Activated CD8-positive, alpha-beta memory T cell treated with anti-CD3 and anti-CD28 coated beads, Interleukin-2, amount 10 ng/mL, durations not matched to agents 7 days and 5 days (primary cell): ENCODE data around the gene GAK. TPM values are rescaled to one million over a fixed set of nuclear protein-coding genes. Genes with fewer than 3 reads are reported as not detected.
A peak's percentile ranks its signal among the peaks of the same experiment; 100 is the strongest.

Experiments
- ATAC-seq: fragments of 150-1000 bp; cut with Tn5 transposase; one replicate; pipeline ENCODE4 v1.10.0; 2021; ENCODE audit warnings: moderate library complexity
- CTCF ChIA-PET: fragments of 350-600 bp; sonication (Branson Sonifier 250); formaldehyde crosslinking; loops from one replicate; lab custom pipeline; 2021; ENCODE audit warnings: antibody characterized with exemption; lab: Charles Lee
- DNase-seq: peaks from one replicate; pipeline ENCODE4 v3.0.0-alpha.2; 2020
- H3K27ac Mint-ChIP-seq: one replicate; pipeline ENCODE4 v1.8.0; 2021; ENCODE audit warnings: mild to moderate bottlenecking, mixed read lengths
- H3K27me3 Mint-ChIP-seq: one replicate; pipeline ENCODE4 v1.8.0; 2021; ENCODE audit warnings: mixed read lengths
- H3K36me3 Mint-ChIP-seq: one replicate; pipeline ENCODE4 v1.8.0; 2021; ENCODE audit warnings: mild to moderate bottlenecking, mixed read lengths
- H3K4me1 Mint-ChIP-seq: one replicate; pipeline ENCODE4 v1.8.0; 2021; ENCODE audit warnings: mixed read lengths
- H3K4me3 Mint-ChIP-seq: one replicate; pipeline ENCODE4 v1.8.0; 2021; ENCODE audit warnings: mild to moderate bottlenecking, moderate library complexity, mixed read lengths
- H3K9me3 Mint-ChIP-seq: one replicate; pipeline ENCODE4 v1.8.0; 2022; ENCODE audit warnings: low read depth, mixed read lengths
- total RNA-seq, 2 experiments: library from RNA; stranded (reverse); gene quantifications; one replicate each; pipeline ENCODE4 v1.2.3, GENCODE V29; 2021

The GAK gene
- total RNA-seq, 2 experiments from 2014 or later: 152 to 176 TPM

- Mint-ChIP-seq H3K4me1 (peaks cover 4% of the 10 kb centered on the region), H3K27ac (no peak overlapping the region), H3K36me3 (peaks cover 5% of the 10 kb centered on the region), H3K27me3 (peaks cover 17% of the 10 kb centered on the region), H3K9me3 (no peaks in the 10 kb centered on the region), H3K4me3 (no peak overlapping the region)
- no peak for ATAC-seq
- no peak for DNase-seq
- CTCF ChIA-PET: no interaction called here
Measured at GRCh38 chr4:831483-831805, 100.7 kb downstream of the GAK start.

GRCh38 chr4:830601-831482 lies 101.3 kb downstream of the GAK start:
- peaks cover 17% of the 10 kb centered on the region for H3K27me3 Mint-ChIP-seq
- H3K4me3 Mint-ChIP-seq: no peak overlapping the region
- H3K36me3 Mint-ChIP-seq: peaks cover 3% of the 10 kb centered on the region
- peaks cover 4% of the 10 kb centered on the region for H3K4me1 Mint-ChIP-seq
- ATAC-seq (no peak), DNase-seq (no peak)
- H3K9me3 Mint-ChIP-seq: no peaks in the 10 kb centered on the region
- no peak overlapping the region for H3K27ac Mint-ChIP-seq
- CTCF ChIA-PET: interaction anchor here (0.6 kb wide), 1 partner anchor 80 kb away, joined by 4 read pairs; no protein-coding TSS in a partner anchor

GRCh38 chr4:829761-830600 lies 102.1 kb downstream of the GAK start:
- Mint-ChIP-seq H3K9me3 (no peaks in the 10 kb centered on the region), H3K27me3 (peaks cover 19% of the 10 kb centered on the region), H3K4me3 (no peak overlapping the region), H3K27ac (no peak overlapping the region), H3K36me3 (peaks cover 1% of the 10 kb centered on the region), H3K4me1 (peaks cover 4% of the 10 kb centered on the region)
- CTCF ChIA-PET: interaction anchor here (0.6 kb wide), 1 partner anchor 79 kb away, joined by 4 read pairs; no protein-coding TSS in a partner anchor
- DNase-seq: no peak
- no peak for ATAC-seq

DNA sequence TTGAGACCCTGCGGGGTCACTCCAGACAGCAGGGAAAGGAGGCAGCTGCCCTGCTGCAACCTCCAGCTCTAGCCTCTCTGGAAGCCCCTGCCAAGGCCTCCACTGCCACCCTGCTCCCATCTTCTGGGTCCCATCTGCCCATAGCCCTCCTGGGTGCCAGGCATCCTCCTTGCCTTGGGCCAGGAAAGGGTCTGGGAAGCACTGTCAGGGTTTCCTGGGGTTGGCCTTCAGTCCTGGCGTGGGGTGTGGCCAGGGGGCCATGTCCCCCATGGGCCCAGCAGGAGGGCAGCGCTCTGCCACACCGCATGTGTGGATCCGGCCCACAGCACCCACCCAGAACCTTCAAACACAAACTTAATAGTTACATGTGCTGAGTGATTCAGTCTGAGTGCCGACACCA lies 102.8 kb downstream of the GAK start:
- CTCF ChIA-PET: no interaction called here
- H3K27ac Mint-ChIP-seq: no peak overlapping the region
- DNase-seq (no peak), ATAC-seq (no peak)
- peaks cover 4% of the 10 kb centered on the region for H3K4me1 Mint-ChIP-seq
- H3K4me3 Mint-ChIP-seq: no peak overlapping the region
- peaks cover 25% of the 10 kb centered on the region for H3K27me3 Mint-ChIP-seq
- H3K36me3 Mint-ChIP-seq: peaks cover 1% of the 10 kb centered on the region
- no peaks in the 10 kb centered on the region for H3K9me3 Mint-ChIP-seq

GRCh38 chr4:828641-829271 lies 103.4 kb downstream of the GAK start:
- H3K4me1 Mint-ChIP-seq: peaks cover 4% of the 10 kb centered on the region
- H3K9me3 Mint-ChIP-seq: no peaks in the 10 kb centered on the region
- no peak overlapping the region for H3K4me3 Mint-ChIP-seq
- H3K27ac Mint-ChIP-seq: no peak overlapping the region
- CTCF ChIA-PET: no interaction called here
- DNase-seq: no peak
- H3K27me3 Mint-ChIP-seq: peaks cover 28% of the 10 kb centered on the region
- H3K36me3 Mint-ChIP-seq: peaks cover 1% of the 10 kb centered on the region
- ATAC-seq: no peak

GRCh38 chr4:827209-828081 lies 104.7 kb downstream of the GAK start:
- CTCF ChIA-PET: no interaction called here
- DNase-seq: no peak
- Mint-ChIP-seq H3K9me3 (no peaks in the 10 kb centered on the region), H3K36me3 (peaks cover 1% of the 10 kb centered on the region), H3K27me3 (peaks cover 39% of the 10 kb centered on the region), H3K4me1 (no peaks in the 10 kb centered on the region), H3K27ac (no peak overlapping the region), H3K4me3 (no peak overlapping the region)
- ATAC-seq: no peak

- H3K27ac Mint-ChIP-seq: no peak overlapping the region
- H3K4me3 Mint-ChIP-seq: no peak overlapping the region
- CTCF ChIA-PET: no interaction called here
- DNase-seq (no peak), ATAC-seq (no peak)
- H3K4me1 Mint-ChIP-seq: no peaks in the 10 kb centered on the region
- peaks cover 47% of the 10 kb centered on the region for H3K27me3 Mint-ChIP-seq
- H3K9me3 Mint-ChIP-seq: no peaks in the 10 kb centered on the region
- peaks cover 1% of the 10 kb centered on the region for H3K36me3 Mint-ChIP-seq
Measured at GRCh38 chr4:826508-827208, 105.5 kb downstream of the GAK start.

- no peaks in the 10 kb centered on the region for H3K9me3 Mint-ChIP-seq
- CTCF ChIA-PET: no interaction called here
- H3K27me3 Mint-ChIP-seq: peaks cover 52% of the 10 kb centered on the region
Measured at GRCh38 chr4:825971-826330, 106.2 kb downstream of the GAK start, which contains the start of gene CPLX1. CPLX1 (minus strand) TSS chr4:826129; CDS start chr4:824522, 1,607 bp downstream.

DNA sequence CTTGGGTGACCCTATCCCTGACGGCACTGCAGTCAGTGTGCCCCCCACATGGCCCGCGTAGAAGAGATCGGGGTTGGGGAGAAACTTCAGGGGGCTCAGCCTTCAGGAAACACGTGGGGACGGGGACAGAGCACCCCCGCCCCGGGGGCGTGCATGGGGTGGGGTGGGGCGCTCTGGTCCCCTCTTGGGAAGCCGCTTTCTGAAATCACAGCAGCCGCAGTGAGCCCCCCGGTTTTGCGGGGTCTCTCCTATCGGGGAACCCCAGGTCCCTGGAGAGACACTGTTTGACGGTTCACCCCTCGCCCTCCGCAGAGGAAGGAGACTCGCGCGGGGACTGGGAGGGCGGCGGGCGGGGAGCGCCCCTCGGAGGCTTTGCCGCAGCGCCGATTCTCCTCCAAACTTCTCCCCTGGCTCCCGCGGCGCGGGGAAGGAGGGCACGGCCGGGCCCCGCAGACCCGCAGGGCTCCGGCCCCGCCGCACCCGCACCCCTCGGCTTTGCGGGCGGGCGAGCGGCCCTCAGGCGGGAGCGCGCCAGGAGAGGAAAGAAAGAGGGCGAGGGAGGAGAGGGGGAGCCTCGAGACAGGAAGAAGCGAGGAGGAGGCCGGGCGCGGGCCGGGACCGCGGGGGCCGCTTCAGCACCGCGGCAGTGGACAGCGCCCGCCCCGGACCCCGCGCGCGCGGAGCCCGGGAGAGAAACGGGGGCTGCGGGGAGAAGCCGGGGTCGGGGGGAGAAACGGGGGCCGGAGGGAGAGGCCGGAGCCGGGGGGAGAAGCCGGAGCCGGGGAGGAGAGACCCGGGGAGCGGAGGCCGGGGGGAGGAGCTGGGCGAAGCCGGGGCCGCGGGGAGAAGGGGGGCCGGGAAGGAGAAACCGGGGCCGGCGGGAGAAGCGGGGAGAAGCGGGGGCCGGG lies 106.8 kb downstream of the GAK start:
- no peaks in the 10 kb centered on the region for H3K4me1 Mint-ChIP-seq
- no peak overlapping the region for H3K4me3 Mint-ChIP-seq
- peaks cover 52% of the 10 kb centered on the region for H3K27me3 Mint-ChIP-seq
- no peaks in the 10 kb centered on the region for H3K36me3 Mint-ChIP-seq
- CTCF ChIA-PET: no interaction called here
- H3K9me3 Mint-ChIP-seq: no peaks in the 10 kb centered on the region
- no peak overlapping the region for H3K27ac Mint-ChIP-seq
- ATAC-seq (peak; percentile 66), DNase-seq (no peak)

More at GRCh38 chr4:825971-826330, 106.2 kb downstream of the GAK start, which contains the start of gene CPLX1:
- ATAC-seq (no peak), DNase-seq (no peak)
- Mint-ChIP-seq H3K4me1 (no peaks in the 10 kb centered on the region), H3K36me3 (no peaks in the 10 kb centered on the region), H3K27ac (no peak within 1 kb of the TSS), H3K4me3 (no peak within 1 kb of the TSS)

GRCh38 chr4:824461-825062 lies 107.6 kb downstream of the GAK start:
- CTCF ChIA-PET: no interaction called here
- no peaks in the 10 kb centered on the region for H3K4me1 Mint-ChIP-seq
- H3K27ac Mint-ChIP-seq: no peak overlapping the region
- no peak overlapping the region for H3K4me3 Mint-ChIP-seq
- peaks cover 52% of the 10 kb centered on the region for H3K27me3 Mint-ChIP-seq
- DNase-seq (no peak), ATAC-seq (no peak)
- H3K36me3 Mint-ChIP-seq: no peaks in the 10 kb centered on the region
- no peaks in the 10 kb centered on the region for H3K9me3 Mint-ChIP-seq

DNA sequence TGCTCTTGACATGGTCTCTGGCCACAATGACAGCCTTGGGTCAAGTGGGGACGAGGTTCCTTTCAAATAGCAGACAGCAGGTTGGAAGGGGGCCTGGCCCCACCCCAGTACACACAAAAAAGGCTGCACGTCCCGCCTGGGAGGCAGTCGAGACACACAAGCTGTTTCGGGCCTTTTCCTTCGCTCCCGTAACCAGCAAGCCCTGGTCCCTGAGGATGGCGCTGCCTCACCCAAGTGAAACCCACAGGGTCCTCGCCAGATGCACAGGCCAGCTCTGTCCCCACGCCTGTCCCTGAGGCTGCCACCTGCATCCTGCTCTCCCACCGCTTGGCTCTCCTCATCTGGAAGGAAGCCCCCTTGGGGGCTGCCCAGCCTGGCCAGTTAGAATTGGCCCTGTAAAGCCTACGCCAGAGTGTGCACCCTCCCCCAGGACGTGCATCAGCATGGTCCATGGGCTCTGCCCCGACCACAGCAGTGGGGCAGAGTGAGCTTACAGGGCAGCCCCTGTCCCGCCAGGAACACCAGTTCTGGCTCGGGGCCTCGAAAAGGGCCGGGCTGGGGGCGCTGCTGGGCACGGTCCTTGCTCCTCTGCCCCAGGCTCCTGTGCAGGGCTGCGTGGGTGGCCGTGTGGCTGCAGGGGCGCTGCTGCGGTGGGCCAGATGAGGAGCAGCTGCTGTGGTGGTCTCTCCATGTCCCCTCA lies 108.2 kb downstream of the GAK start:
- H3K4me3 Mint-ChIP-seq: no peak overlapping the region
- no peaks in the 10 kb centered on the region for H3K36me3 Mint-ChIP-seq
- peaks cover 51% of the 10 kb centered on the region for H3K27me3 Mint-ChIP-seq
- no peaks in the 10 kb centered on the region for H3K9me3 Mint-ChIP-seq
- DNase-seq (no peak), ATAC-seq (no peak)
- H3K27ac Mint-ChIP-seq: no peak overlapping the region
- CTCF ChIA-PET: no interaction called here
- H3K4me1 Mint-ChIP-seq: no peaks in the 10 kb centered on the region
